ENCODE results near the gene NLGN2. TPM values are rescaled to one million over a fixed set of nuclear protein-coding genes. Genes with fewer than 3 reads are reported as not detected.

NLGN2 gene
- total RNA-seq, 2 donors from 2014 or later, result 78.5 to 121 TPM

DNA sequence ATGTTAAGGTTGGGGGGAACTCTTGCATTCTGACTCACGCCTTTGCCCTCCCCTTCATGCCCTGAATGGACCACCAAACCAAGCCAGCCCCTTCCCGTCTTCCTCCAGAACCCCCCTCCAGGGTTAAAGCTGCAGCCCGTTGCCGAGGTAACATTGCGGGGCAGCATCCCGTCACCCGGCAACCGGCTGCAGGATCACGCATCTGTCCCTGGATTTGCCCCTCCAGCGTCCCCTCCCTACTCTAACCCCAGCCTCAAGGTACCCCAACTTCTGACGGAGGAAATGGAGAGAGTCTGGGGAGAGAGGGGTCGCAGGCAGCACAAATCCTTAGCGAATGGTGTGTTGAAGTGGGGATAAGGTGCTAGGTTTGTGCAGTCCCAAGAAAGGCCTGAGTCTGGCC, 563 bp upstream of the NLGN2 start:
- 85 to 86% methylated on average over 2 to 11 of the region's 13 CpGs for WGBS, 2 experiments (ENCODE audit: insufficient coverage in 1 of 2, insufficient read length in 1 of 2)

DNA sequence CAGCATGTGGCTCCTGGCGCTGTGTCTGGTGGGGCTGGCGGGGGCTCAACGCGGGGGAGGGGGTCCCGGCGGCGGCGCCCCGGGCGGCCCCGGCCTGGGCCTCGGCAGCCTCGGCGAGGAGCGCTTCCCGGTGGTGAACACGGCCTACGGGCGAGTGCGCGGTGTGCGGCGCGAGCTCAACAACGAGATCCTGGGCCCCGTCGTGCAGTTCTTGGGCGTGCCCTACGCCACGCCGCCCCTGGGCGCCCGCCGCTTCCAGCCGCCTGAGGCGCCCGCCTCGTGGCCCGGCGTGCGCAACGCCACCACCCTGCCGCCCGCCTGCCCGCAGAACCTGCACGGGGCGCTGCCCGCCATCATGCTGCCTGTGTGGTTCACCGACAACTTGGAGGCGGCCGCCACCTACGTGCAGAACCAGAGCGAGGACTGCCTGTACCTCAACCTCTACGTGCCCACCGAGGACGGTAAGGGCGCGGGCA, 645 bp downstream of the NLGN2 start:
- no peak overlapping the region for H3K27ac Mint-ChIP-seq
- peak overlapping the region; percentile 42 for H3K4me3 Mint-ChIP-seq
- TF ChIP-seq, protein P1, sequence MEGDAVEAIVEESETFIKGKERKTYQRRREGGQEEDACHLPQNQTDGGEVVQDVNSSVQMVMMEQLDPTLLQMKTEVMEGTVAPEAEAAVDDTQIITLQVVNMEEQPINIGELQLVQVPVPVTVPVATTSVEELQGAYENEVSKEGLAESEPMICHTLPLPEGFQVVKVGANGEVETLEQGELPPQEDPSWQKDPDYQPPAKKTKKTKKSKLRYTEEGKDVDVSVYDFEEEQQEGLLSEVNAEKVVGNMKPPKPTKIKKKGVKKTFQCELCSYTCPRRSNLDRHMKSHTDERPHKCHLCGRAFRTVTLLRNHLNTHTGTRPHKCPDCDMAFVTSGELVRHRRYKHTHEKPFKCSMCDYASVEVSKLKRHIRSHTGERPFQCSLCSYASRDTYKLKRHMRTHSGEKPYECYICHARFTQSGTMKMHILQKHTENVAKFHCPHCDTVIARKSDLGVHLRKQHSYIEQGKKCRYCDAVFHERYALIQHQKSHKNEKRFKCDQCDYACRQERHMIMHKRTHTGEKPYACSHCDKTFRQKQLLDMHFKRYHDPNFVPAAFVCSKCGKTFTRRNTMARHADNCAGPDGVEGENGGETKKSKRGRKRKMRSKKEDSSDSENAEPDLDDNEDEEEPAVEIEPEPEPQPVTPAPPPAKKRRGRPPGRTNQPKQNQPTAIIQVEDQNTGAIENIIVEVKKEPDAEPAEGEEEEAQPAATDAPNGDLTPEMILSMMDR (conservative IDR thresholded peaks at IDR 0.05), result no peak
- no peak overlapping the region for H3K4me3 ChIP-seq (ENCODE audit: low read length)
- no peak overlapping the region for H3K27ac ChIP-seq (ENCODE audit: low read depth, low read length)
- WGBS, 2 experiments (ENCODE audit: insufficient coverage in 1 of 2, insufficient read length in 1 of 2), result 89 to 96% methylated on average over 30 to 58 of the region's 58 CpGs
- H3K27me3 Mint-ChIP-seq (ENCODE audit: insufficient read depth), result peaks cover 16% of the 10 kb centered on the region
- DNase-seq, result peak; percentile 70
- H3K9me3 ChIP-seq (ENCODE audit: control insufficient read depth, low read length), result no peaks in the 10 kb centered on the region
- peaks cover 24% of the 10 kb centered on the region for H3K36me3 ChIP-seq (ENCODE audit: control insufficient read depth, insufficient read depth, low read length)
- H3K4me1 Mint-ChIP-seq, result peaks cover 10% of the 10 kb centered on the region
- peaks cover 27% of the 10 kb centered on the region for H3K36me3 Mint-ChIP-seq (ENCODE audit: low read depth)
- H3K9me3 Mint-ChIP-seq, result no peaks in the 10 kb centered on the region
- H3K9ac ChIP-seq (ENCODE audit: extremely low read depth, low read length, poor library complexity, severe bottlenecking), result no peak overlapping the region
- H3K4me1 ChIP-seq (ENCODE audit: control insufficient read depth, insufficient read depth, low read length), result no peaks in the 10 kb centered on the region
- no peaks in the 10 kb centered on the region for H3K27me3 ChIP-seq (ENCODE audit: control insufficient read depth, insufficient read depth, low read length, poor library complexity, severe bottlenecking)

More for the DNA sequence above, 563 bp upstream of the NLGN2 start:
- no peaks in the 10 kb centered on the region for H3K27me3 ChIP-seq (ENCODE audit: control insufficient read depth, insufficient read depth, low read length, poor library complexity, severe bottlenecking)
- no peak overlapping the region for H3K27ac ChIP-seq (ENCODE audit: low read depth, low read length)
- peaks cover 24% of the 10 kb centered on the region for H3K36me3 ChIP-seq (ENCODE audit: control insufficient read depth, insufficient read depth, low read length)
- H3K4me1 ChIP-seq (ENCODE audit: control insufficient read depth, insufficient read depth, low read length), result no peaks in the 10 kb centered on the region
- Mint-ChIP-seq H3K36me3 (ENCODE audit: low read depth) (peaks cover 26% of the 10 kb centered on the region), H3K4me1 (peaks cover 16% of the 10 kb centered on the region), H3K9me3 (no peaks in the 10 kb centered on the region), H3K27ac (no peak overlapping the region), H3K27me3 (ENCODE audit: insufficient read depth) (peaks cover 16% of the 10 kb centered on the region), H3K4me3 (no peak overlapping the region)
- DNase-seq, result no peak
- TF ChIP-seq, protein P1 (conservative IDR thresholded peaks at IDR 0.05), result no peak
- no peak overlapping the region for H3K9ac ChIP-seq (ENCODE audit: extremely low read depth, low read length, poor library complexity, severe bottlenecking)
- H3K9me3 ChIP-seq (ENCODE audit: control insufficient read depth, low read length), result no peaks in the 10 kb centered on the region
- no peak overlapping the region for H3K4me3 ChIP-seq (ENCODE audit: low read length)

DNA sequence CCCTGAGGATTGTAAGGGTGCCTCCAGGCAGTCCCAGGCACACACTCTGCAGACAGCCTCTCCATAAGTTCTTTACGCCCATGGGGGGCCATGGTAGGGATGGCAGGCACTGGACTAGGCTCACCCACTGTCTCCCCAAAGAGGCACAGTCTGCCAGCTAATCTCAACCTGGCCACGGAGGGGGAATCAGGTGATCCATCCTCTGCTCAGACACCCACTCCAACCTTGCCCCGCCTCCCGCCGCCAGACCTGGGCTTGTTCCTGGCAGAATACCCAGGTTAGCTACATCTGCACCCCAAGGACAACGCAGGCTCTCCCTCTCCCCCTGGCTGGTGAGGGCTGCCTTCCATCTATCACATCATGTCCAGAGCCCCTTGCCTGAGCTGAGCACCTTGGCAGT, 1.2 kb downstream of the NLGN2 start:
- 89 to 92% methylated on average over 3 to 6 of the region's 6 CpGs for WGBS, 2 experiments (ENCODE audit: insufficient coverage in 1 of 2, insufficient read length in 1 of 2)
- peaks cover 10% of the 10 kb centered on the region for H3K4me1 Mint-ChIP-seq
- no peak for DNase-seq
- peaks cover 16% of the 10 kb centered on the region for H3K27me3 Mint-ChIP-seq (ENCODE audit: insufficient read depth)
- Histone ChIP-seq H3K4me3 (ENCODE audit: low read length) (no peak overlapping the region), H3K27ac (ENCODE audit: low read depth, low read length) (no peak overlapping the region), H3K36me3 (ENCODE audit: control insufficient read depth, insufficient read depth, low read length) (peaks cover 24% of the 10 kb centered on the region), H3K27me3 (ENCODE audit: control insufficient read depth, insufficient read depth, low read length, poor library complexity, severe bottlenecking) (no peaks in the 10 kb centered on the region), H3K4me1 (ENCODE audit: control insufficient read depth, insufficient read depth, low read length) (no peaks in the 10 kb centered on the region), H3K9ac (ENCODE audit: extremely low read depth, low read length, poor library complexity, severe bottlenecking) (no peak overlapping the region), H3K9me3 (ENCODE audit: control insufficient read depth, low read length) (no peaks in the 10 kb centered on the region)
- peaks cover 27% of the 10 kb centered on the region for H3K36me3 Mint-ChIP-seq (ENCODE audit: low read depth)
- TF ChIP-seq, protein P1 (conservative IDR thresholded peaks at IDR 0.05), result no peak
- H3K27ac Mint-ChIP-seq, result no peak overlapping the region
- H3K4me3 Mint-ChIP-seq, result peak overlapping the region; percentile 29
- H3K9me3 Mint-ChIP-seq, result no peaks in the 10 kb centered on the region
